Colonic mucosa (tissue), 4 donors: ENCODE results near the gene NNMT. TPM values are rescaled to one million over a fixed set of nuclear protein-coding genes. Genes with fewer than 3 reads are reported as not detected.
A peak's percentile ranks its signal among the peaks of the same experiment; 100 is the strongest.

ENCODE experiments used
- DNase-seq: peaks from one replicate; pipeline ENCODE4 v3.0.0-alpha.2; 2020
- H3K27ac ChIP-seq: fragments of 200-600 bp; one replicate; pipeline ENCODE4 v1.8.0; 2021
- H3K27me3 ChIP-seq: fragments of 200-600 bp; one replicate; pipeline ENCODE4 v1.8.0; 2021
- H3K36me3 ChIP-seq: fragments of 200-600 bp; one replicate; pipeline ENCODE4 v1.8.0; 2021
- H3K4me1 ChIP-seq: fragments of 200-600 bp; one replicate; pipeline ENCODE4 v1.8.0; 2021; ENCODE audit warnings: mild to moderate bottlenecking
- H3K4me3 ChIP-seq: fragments of 200-600 bp; one replicate; pipeline ENCODE4 v1.8.0; 2021
- H3K9ac ChIP-seq, 2 donors: one replicate each; pipeline ENCODE4 v1.7.0; 2013; ENCODE audit warnings: control low read depth in 2 of 2, low read depth in 2 of 2, low read length in 2 of 2
- H3K9me3 ChIP-seq: fragments of 200-600 bp; one replicate; pipeline ENCODE4 v1.8.0; 2021
- CTCF ChIP-seq: fragments of 200-600 bp; IDR thresholded peaks from one replicate; pipeline ENCODE4 v1.8.0; 2022; ENCODE audit warnings: antibody characterized with exemption, mild to moderate bottlenecking
- intact Hi-C: fragments of 100-400 bp; cut with DNase I; formaldehyde crosslinking; loops from one replicate; pipeline ENCODE4 v1.14.1; 2022
- total RNA-seq, 2 donors: library from RNA; stranded (reverse); fragmentation: NEBNext Ultra II Directional in 1 of 2; extraction: Animal tissue kit (Norgen Biotek cat#: 25700) in 1 of 2; gene quantifications; one replicate each; pipeline ENCODE4 v1.2.1, GENCODE V29; 2021
- donor health status: healthy.
- donor health status: DM: no; HTN: no; CAD: no.
- donor health status: DM: no; HTN: no; CAD: no.

Gene NNMT
- total RNA-seq, 2 donors from 2014 or later, result 13.7 to 41.3 TPM

GRCh38 chr11:114298710-114299109 lies 2.5 kb downstream of the NNMT start:
- intact Hi-C loops, result no loop called here
- peak overlapping the region; percentile 25 for H3K4me3 ChIP-seq
- no peak overlapping the region for H3K27ac ChIP-seq
- H3K9me3 ChIP-seq, result no peaks in the 10 kb centered on the region
- no peak for DNase-seq
- H3K4me1 ChIP-seq, result no peaks in the 10 kb centered on the region
- H3K36me3 ChIP-seq, result no peaks in the 10 kb centered on the region
- no peak for TF ChIP-seq CTCF
- H3K9ac ChIP-seq, result no peak overlapping the region
- no peaks in the 10 kb centered on the region for H3K27me3 ChIP-seq

GRCh38 chr11:114301088-114301487 lies 4.9 kb downstream of the NNMT start:
- Histone ChIP-seq H3K4me1 (no peaks in the 10 kb centered on the region), H3K27ac (no peak overlapping the region), H3K4me3 (no peak overlapping the region), H3K27me3 (no peaks in the 10 kb centered on the region), H3K36me3 (no peaks in the 10 kb centered on the region), H3K9me3 (no peaks in the 10 kb centered on the region), H3K9ac (no peak overlapping the region)
- DNase-seq, result no peak
- no peak for TF ChIP-seq CTCF
- intact Hi-C loops, result no loop called here

- DNase-seq, result no peak
- Histone ChIP-seq H3K9me3 (no peaks in the 10 kb centered on the region), H3K36me3 (no peaks in the 10 kb centered on the region), H3K27ac (no peak overlapping the region), H3K4me1 (no peaks in the 10 kb centered on the region), H3K4me3 (no peak overlapping the region), H3K27me3 (no peaks in the 10 kb centered on the region), H3K9ac (no peak overlapping the region)
- intact Hi-C loops, result no loop called here
- no peak for TF ChIP-seq CTCF
Observed at GRCh38 chr11:114301927-114302326, 5.7 kb downstream of the NNMT start.

GRCh38 chr11:114302663-114303062 lies 6.5 kb downstream of the NNMT start:
- Histone ChIP-seq H3K27ac (no peak overlapping the region), H3K9me3 (no peaks in the 10 kb centered on the region), H3K36me3 (no peaks in the 10 kb centered on the region), H3K27me3 (no peaks in the 10 kb centered on the region), H3K4me3 (no peak overlapping the region), H3K4me1 (no peaks in the 10 kb centered on the region), H3K9ac (no peak overlapping the region)
- TF ChIP-seq CTCF, result no peak
- intact Hi-C loops, result no loop called here
- no peak for DNase-seq

- TF ChIP-seq CTCF, result no peak
- Histone ChIP-seq H3K9ac (no peak overlapping the region), H3K36me3 (no peaks in the 10 kb centered on the region), H3K27me3 (no peaks in the 10 kb centered on the region), H3K9me3 (no peaks in the 10 kb centered on the region), H3K27ac (no peak overlapping the region), H3K4me1 (no peaks in the 10 kb centered on the region), H3K4me3 (no peak overlapping the region)
- intact Hi-C loops, result no loop called here
- DNase-seq, result no peak
Observed at GRCh38 chr11:114304065-114304464, 7.9 kb downstream of the NNMT start.

GRCh38 chr11:114304969-114305368 lies 8.8 kb downstream of the NNMT start:
- Histone ChIP-seq H3K9me3 (no peaks in the 10 kb centered on the region), H3K27me3 (no peaks in the 10 kb centered on the region), H3K27ac (no peak overlapping the region), H3K4me3 (no peak overlapping the region), H3K4me1 (no peaks in the 10 kb centered on the region), H3K9ac (no peak overlapping the region), H3K36me3 (no peaks in the 10 kb centered on the region)
- DNase-seq, result no peak
- TF ChIP-seq CTCF, result no peak
- intact Hi-C loops, result no loop called here
